ENCODE measurements around the gene LZTR1. TPM values are rescaled to one million over a fixed set of nuclear protein-coding genes. Genes with fewer than 3 reads are reported as not detected.
"Not testable (repeated sequence)": the region's sequence is repeated elsewhere in the genome, so short reads cannot be mapped to it uniquely, and the experiment has no call there.

LZTR1 gene
- total RNA-seq, 1 donor from 2014 or later: 87.0 TPM

DNA sequence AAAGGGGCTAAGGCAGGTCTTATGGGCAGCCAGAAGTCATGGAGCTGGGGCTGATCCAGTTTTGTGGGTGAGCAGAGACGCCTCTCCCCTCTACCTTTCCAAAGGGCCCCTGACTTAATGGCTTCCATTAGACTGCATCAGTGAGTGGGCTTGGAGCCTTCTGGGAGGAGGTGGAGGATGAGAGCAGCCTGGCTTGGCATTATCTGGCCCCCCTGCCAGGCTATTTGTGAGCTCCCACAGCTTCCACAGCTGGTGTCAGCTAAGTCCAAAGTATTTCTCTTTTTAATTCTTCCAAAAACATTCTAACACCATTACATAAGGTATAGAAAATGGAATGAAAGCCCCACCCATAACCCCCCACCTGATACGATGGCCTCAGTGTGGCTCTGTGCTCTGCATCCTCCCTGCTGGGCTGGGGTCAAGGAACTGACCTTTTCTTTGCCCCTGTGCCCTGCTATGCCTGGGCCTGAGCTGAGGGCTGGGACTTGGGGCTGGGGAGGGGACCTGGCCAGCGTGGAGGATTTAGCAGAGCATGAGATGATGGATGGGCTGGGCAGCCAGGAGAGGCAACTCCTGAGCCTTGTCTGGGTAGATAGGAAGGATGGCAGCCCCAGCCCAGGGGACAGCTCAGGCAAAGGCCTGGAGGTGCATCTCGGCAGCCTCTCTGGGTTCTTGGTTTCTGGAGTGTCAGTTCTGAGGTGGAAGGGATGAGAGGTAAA, 11.0 kb upstream of the LZTR1 start:
- no peak for DNase-seq (ENCODE audit: low spot score)
- Mint-ChIP-seq H3K4me1 (ENCODE audit: low read depth) (peaks cover 3% of the 10 kb centered on the region), H3K9me3 (ENCODE audit: low read depth) (no peaks in the 10 kb centered on the region), H3K4me3 (ENCODE audit: unreplicated experiment) (no peak overlapping the region), H3K27me3 (ENCODE audit: low read depth) (no peaks in the 10 kb centered on the region), H3K27ac (ENCODE audit: unreplicated experiment) (no peak overlapping the region), H3K36me3 (ENCODE audit: low read depth) (no peaks in the 10 kb centered on the region)
- TF ChIP-seq, protein P1, sequence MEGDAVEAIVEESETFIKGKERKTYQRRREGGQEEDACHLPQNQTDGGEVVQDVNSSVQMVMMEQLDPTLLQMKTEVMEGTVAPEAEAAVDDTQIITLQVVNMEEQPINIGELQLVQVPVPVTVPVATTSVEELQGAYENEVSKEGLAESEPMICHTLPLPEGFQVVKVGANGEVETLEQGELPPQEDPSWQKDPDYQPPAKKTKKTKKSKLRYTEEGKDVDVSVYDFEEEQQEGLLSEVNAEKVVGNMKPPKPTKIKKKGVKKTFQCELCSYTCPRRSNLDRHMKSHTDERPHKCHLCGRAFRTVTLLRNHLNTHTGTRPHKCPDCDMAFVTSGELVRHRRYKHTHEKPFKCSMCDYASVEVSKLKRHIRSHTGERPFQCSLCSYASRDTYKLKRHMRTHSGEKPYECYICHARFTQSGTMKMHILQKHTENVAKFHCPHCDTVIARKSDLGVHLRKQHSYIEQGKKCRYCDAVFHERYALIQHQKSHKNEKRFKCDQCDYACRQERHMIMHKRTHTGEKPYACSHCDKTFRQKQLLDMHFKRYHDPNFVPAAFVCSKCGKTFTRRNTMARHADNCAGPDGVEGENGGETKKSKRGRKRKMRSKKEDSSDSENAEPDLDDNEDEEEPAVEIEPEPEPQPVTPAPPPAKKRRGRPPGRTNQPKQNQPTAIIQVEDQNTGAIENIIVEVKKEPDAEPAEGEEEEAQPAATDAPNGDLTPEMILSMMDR (IDR thresholded peaks at IDR 0.05): no peak

DNA sequence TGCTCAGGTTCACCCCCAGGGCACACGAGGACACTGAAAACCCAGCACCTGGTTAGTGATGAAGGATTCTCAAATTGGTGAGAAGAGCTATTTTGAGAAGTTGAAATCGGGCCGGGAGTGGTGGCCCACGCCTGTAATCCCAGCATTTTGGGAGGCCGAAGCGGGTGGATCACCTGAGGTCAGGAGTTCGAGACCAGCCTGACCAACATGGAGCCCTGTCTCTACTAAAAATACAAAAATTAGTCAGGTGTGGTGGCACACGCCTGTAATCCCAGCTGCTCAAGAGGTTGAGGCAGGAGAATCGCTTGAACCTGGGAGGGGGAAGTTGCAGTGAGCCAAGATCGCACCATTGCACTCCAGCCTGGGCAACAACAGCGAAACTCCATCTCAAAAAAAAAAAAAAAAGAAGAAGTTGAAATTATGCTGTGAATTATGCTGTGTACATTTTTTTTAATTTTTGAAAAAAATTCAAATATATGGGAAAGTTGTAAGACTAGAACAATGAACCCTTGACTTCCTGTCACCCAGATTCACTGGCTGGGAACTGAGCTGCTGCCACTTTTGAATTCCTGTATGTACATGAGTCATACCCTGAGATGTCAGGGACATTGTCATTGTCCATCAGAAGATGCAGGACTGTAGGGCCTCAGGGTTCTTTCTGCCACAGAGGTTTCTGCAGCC, 9.9 kb upstream of the LZTR1 start:
- H3K9me3 Mint-ChIP-seq (ENCODE audit: low read depth); H3K27me3 Mint-ChIP-seq (ENCODE audit: low read depth); H3K4me1 Mint-ChIP-seq (ENCODE audit: low read depth); H3K27ac Mint-ChIP-seq (ENCODE audit: unreplicated experiment); H3K36me3 Mint-ChIP-seq (ENCODE audit: low read depth); H3K4me3 Mint-ChIP-seq (ENCODE audit: unreplicated experiment); DNase-seq (ENCODE audit: low spot score): not testable (repeated sequence)

DNA sequence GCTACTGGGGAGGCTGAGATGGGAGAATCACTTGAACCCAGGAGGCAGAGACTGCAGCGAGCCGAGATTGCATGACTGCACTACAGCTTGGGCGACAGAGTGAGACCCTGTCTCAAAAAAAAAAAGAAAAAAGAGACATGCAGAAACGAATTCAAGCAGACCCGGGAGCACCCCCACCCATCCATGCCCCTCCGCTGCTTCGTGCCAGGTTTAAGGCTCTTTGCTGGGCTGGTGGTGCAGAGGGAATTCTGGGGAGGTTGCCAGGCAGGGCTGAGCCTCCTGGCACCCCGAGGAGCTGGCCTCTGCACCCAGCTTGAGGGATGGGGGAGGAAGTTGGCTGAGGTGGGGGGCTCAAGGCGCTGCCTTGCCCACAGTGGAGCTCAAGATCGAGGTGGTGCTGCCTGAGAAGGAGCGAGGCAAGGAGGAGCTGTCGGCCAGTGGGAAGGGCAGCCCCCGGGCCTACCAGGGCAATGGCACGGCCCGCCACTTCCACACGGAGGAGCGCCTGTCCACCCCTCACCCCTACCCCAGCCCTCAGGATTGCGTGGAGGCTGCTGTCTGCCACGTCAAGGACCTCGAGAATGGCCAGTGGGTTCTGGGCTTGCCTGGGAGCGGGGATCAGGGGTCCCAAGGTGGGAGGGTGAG, 9.0 kb upstream of the LZTR1 start:
- H3K9me3 Mint-ChIP-seq (ENCODE audit: low read depth): no peaks in the 10 kb centered on the region
- peak; percentile 74 for DNase-seq (ENCODE audit: low spot score)
- no peak overlapping the region for H3K4me3 Mint-ChIP-seq (ENCODE audit: unreplicated experiment)
- no peaks in the 10 kb centered on the region for H3K27me3 Mint-ChIP-seq (ENCODE audit: low read depth)
- no peak overlapping the region for H3K27ac Mint-ChIP-seq (ENCODE audit: unreplicated experiment)
- TF ChIP-seq, protein P1 (IDR thresholded peaks at IDR 0.05): no peak
- H3K36me3 Mint-ChIP-seq (ENCODE audit: low read depth): no peaks in the 10 kb centered on the region
- H3K4me1 Mint-ChIP-seq (ENCODE audit: low read depth): peaks cover 3% of the 10 kb centered on the region

DNA sequence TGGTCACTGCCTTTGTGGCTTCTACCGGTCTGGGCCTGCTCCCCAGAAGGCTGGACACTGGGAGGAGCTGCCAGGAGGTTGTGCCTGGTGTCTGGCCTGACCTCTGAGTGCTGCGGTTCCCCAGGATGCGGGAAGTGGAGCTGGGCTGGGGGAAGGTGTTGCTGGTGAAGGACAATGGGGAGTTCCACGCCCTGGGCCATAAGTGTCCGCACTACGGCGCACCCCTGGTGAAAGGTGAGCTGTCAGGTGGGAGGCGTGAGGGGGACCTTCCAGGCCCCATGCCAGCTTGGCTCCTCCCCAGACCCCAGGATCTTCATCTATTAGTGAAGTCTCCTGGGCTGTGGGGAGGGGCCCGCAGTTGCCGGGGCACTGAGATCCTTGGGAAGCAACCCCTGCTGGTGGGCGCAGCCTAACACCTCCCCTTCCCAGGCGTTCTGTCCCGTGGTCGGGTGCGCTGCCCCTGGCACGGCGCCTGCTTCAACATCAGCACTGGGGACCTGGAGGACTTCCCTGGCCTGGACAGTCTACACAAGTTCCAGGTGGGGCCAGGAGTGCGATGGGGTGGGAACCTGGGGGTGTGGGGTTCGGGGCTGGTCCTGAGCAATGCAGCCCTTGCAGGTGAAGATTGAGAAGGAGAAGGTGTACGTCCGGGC, 8.3 kb upstream of the LZTR1 start:
- H3K9me3 Mint-ChIP-seq (ENCODE audit: low read depth): peaks cover 6% of the 10 kb centered on the region
- TF ChIP-seq, protein P1 (IDR thresholded peaks at IDR 0.05): no peak
- no peak overlapping the region for H3K4me3 Mint-ChIP-seq (ENCODE audit: unreplicated experiment)
- H3K27ac Mint-ChIP-seq (ENCODE audit: unreplicated experiment): no peak overlapping the region
- H3K36me3 Mint-ChIP-seq (ENCODE audit: low read depth): no peaks in the 10 kb centered on the region
- peaks cover 3% of the 10 kb centered on the region for H3K4me1 Mint-ChIP-seq (ENCODE audit: low read depth)
- peak; percentile 80 for DNase-seq (ENCODE audit: low spot score)
- H3K27me3 Mint-ChIP-seq (ENCODE audit: low read depth): no peaks in the 10 kb centered on the region

DNA sequence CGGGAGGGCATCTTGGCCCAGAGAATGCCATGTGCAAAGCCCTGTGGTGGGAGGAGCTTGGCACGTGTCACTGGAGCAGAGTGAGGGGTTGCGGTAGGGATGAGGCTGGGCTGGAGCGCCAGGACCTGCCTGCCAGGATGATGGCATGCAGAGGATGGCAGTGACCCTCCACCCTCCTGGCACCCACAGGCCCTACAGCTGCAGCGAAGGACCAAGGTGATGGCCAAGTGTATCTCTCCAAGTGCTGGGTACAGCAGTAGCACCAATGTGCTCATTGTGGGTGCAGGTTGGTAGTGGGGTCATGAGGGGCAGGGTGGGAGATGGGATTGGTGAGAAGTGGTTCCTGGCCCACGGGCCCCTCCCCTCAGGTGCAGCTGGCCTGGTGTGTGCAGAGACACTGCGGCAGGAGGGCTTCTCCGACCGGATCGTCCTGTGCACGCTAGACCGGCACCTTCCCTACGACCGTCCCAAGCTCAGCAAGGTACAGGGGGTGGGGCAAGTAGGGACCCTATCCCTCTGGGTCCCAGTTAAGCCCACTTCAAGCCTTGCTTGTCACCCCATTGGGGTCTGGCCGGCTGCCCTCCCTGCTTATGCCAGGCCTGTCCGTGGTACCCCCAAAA, 7.7 kb upstream of the LZTR1 start:
- peaks cover 10% of the 10 kb centered on the region for H3K9me3 Mint-ChIP-seq (ENCODE audit: low read depth)
- no peak overlapping the region for H3K27ac Mint-ChIP-seq (ENCODE audit: unreplicated experiment)
- no peak for DNase-seq (ENCODE audit: low spot score)
- TF ChIP-seq, protein P1 (IDR thresholded peaks at IDR 0.05): no peak
- peaks cover 2% of the 10 kb centered on the region for H3K27me3 Mint-ChIP-seq (ENCODE audit: low read depth)
- no peaks in the 10 kb centered on the region for H3K36me3 Mint-ChIP-seq (ENCODE audit: low read depth)
- H3K4me3 Mint-ChIP-seq (ENCODE audit: unreplicated experiment): no peak overlapping the region
- H3K4me1 Mint-ChIP-seq (ENCODE audit: low read depth): peaks cover 5% of the 10 kb centered on the region
